GM12801 (cell line): Measurements from ENCODE around the gene KIF3C.

Experiments used
- TF ChIP-seq, protein P1 (sequence below): IDR thresholded peaks from one replicate; pipeline ENCODE4 v1.5.1; 2011; ENCODE audit warnings: control low read depth; ENCODE audit not compliant: insufficient read length; ENCODE audit errors: extremely low read depth

Gene KIF3C

DNA sequence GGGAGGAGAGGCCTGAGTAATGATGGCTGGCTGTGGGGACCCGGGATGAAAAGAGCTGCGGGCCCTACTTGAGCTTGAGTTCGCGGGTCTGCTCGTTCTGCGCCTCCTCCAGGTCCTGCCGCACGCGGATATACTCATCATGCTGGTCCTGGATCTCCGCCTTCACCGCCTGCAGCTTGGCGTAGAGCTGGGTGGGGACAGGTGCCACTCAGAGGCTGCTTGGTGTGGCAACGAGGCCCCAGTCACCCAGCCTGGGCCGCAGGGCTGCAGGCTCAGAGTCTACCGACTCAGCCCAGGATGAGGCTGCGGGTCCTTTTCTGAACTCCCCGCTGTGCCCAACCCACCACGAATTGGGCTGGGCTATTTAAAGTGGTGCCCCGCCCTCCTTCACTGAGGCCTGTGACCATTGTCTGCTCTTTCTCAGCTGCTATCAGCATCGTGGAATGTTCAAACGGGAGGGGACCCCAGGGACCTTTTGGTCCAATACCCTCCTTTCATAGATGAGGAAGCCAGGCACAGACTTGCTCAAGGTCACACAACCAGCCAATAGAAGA lies 28.0 kb downstream of the KIF3C start:
- TF ChIP-seq, protein P1, sequence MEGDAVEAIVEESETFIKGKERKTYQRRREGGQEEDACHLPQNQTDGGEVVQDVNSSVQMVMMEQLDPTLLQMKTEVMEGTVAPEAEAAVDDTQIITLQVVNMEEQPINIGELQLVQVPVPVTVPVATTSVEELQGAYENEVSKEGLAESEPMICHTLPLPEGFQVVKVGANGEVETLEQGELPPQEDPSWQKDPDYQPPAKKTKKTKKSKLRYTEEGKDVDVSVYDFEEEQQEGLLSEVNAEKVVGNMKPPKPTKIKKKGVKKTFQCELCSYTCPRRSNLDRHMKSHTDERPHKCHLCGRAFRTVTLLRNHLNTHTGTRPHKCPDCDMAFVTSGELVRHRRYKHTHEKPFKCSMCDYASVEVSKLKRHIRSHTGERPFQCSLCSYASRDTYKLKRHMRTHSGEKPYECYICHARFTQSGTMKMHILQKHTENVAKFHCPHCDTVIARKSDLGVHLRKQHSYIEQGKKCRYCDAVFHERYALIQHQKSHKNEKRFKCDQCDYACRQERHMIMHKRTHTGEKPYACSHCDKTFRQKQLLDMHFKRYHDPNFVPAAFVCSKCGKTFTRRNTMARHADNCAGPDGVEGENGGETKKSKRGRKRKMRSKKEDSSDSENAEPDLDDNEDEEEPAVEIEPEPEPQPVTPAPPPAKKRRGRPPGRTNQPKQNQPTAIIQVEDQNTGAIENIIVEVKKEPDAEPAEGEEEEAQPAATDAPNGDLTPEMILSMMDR, result no peak

DNA sequence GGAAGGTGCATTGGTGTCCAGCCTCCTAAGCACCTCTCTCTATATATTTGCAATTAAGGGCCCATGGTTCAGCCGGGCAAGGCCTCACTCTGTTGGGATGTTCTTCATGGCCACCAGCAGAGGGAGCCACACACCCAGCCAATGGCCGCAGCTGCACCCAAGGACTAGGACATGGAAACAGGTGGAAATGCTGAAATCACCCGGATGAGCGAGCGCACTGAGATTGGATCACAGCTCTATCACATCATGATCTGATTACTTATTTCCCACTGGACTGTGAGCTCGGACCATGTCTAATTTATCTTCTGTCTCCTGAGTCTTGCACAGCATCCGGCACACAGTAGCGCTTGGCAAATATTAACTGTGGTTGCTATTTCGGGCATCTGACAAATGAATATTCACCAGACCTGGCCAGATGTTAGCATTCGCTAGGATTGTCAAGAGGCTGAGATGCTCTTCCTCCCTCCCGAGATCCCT lies 31.2 kb downstream of the KIF3C start:
- TF ChIP-seq, protein P1, result no peak

GRCh38 chr2:25948437-25948836 lies 33.9 kb downstream of the KIF3C start:
- TF ChIP-seq, protein P1, result no peak

DNA sequence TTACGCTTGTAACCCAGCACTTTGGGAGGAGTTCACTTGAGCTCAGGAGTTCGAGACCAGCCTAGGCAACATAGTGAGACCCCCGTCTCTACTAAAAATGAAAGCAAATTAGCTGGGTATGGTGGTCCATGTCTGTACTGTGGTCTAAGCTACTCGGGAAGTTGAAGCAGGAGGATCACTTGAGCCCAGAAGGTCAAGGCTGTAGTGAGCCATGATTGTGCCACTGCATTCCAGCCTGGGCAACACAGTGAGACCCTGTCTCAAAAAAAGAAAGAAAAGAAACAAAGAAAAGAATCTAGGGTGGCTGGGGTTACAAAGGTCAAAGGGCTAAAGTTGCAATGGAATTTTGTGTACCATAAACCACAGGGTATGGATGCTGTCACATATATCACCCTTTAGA lies 41.3 kb downstream of the KIF3C start:
- TF ChIP-seq, protein P1, result no peak

DNA sequence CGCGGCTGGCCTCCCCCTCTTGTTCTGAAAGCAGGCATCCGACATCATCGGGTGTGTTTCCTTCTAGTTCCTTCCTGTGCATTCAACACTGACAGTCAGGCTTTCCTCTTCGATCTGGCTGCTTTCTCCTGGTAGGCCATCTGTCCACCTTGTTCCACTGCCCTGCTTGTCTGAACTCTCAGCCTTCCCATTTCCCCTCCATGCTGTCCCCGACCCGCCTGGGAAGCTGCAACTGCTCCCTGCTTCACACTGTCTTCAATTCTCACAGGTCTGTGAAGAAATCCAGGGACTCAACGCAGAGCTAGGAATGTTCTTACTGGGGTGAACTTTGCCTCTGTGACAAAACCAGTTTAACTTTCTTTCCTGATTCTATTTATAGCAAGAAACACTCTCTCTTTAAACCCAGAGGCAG lies 43.0 kb downstream of the KIF3C start:
- TF ChIP-seq, protein P1, result no peak

DNA sequence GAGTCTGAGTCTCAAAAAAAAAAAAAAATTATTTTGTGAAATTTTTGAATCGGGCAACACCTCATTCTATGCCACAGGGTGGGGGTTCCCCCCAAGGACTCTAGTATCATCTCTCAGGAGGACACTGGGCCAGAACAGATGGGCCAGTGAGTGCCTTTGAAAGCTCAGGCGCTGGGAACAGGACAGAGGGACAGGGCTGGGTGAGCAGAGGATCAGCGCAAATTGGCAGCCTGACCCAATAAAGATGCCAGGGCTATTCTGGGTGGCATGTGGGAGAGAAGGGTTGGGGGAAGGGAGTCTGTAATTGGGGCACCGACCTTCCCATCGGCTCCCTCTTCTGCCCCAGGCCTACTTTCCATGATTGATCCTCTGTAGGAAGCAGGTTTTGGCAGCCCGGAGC lies 44.0 kb downstream of the KIF3C start:
- TF ChIP-seq, protein P1, result no peak

- TF ChIP-seq, protein P1, result no peak
Measured at GRCh38 chr2:25936889-25937545, 45.3 kb downstream of the KIF3C start.
